22Rv1 (cell line): Measurements from ENCODE around the gene BICC1.

Experiments used
- ZFX ChIP-seq: fragments of 450-650 bp; IDR thresholded peaks from 2 replicates; pipeline ENCODE4 v1.6.1; 2017; ENCODE audit warnings: antibody characterized with exemption, borderline replicate concordance
- TF ChIP-seq, protein P1 (sequence below): fragments of 450-650 bp; IDR thresholded peaks from 2 replicates; pipeline ENCODE4 v1.5.1; 2017; ENCODE audit warnings: mild to moderate bottlenecking

DNA sequence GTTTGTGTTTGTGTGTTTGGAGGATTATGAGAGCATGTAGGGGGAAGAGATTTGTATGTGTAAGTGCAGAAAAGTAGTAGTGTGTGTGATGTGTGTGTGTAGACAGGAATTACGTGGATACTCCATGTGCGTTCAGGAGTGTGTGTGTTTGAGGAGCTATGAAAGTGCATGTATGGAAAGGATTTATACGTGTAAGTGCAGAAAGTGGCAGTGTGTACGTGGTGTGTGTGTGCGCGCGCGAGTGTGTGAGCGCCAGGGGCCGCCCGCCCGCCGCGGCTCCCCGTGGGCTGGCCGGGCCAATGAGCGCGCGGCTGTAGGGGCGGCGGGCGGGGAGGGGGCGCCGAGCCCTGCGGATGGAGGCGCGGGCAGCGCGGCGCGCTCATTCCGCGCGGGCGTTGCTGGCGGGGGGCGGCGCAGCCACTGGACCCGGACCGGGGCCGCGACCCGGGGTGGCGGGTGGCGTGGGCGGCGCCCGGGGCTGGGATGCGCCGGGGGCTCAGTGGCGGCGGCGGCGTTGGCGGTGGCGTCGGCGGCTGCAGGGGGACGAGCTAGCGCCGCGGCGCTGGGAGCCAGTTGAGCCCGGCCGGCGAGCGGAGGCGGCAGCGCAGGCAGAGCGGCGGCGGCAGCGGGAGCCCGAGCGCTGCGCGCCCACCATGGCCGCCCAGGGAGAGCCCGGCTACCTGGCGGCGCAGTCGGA is at the start of gene BICC1:
- TF ChIP-seq, protein P1, sequence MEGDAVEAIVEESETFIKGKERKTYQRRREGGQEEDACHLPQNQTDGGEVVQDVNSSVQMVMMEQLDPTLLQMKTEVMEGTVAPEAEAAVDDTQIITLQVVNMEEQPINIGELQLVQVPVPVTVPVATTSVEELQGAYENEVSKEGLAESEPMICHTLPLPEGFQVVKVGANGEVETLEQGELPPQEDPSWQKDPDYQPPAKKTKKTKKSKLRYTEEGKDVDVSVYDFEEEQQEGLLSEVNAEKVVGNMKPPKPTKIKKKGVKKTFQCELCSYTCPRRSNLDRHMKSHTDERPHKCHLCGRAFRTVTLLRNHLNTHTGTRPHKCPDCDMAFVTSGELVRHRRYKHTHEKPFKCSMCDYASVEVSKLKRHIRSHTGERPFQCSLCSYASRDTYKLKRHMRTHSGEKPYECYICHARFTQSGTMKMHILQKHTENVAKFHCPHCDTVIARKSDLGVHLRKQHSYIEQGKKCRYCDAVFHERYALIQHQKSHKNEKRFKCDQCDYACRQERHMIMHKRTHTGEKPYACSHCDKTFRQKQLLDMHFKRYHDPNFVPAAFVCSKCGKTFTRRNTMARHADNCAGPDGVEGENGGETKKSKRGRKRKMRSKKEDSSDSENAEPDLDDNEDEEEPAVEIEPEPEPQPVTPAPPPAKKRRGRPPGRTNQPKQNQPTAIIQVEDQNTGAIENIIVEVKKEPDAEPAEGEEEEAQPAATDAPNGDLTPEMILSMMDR = peak; percentile 21; the same call in 1 of the 2 replicates
- no peak for TF ChIP-seq ZFX
